Right hindlimb (tissue), 1 donor: ENCODE results near the gene FSHR.

ENCODE experiments used
- DNase-seq: peaks from one replicate; pipeline ENCODE4 v3.0.0-alpha.2; 2018

Gene FSHR

GRCh38 chr2:48948400-48949125 lies 205.8 kb downstream of the FSHR start:
- DNase-seq, result no peak

- peak; percentile 41 for DNase-seq
Measured at GRCh38 chr2:48946449-48947048, 207.8 kb downstream of the FSHR start.

GRCh38 chr2:48944956-48945355 lies 209.4 kb downstream of the FSHR start:
- DNase-seq, result no peak

GRCh38 chr2:48943436-48943835 lies 210.9 kb downstream of the FSHR start:
- no peak for DNase-seq

- DNase-seq, result no peak
Measured at GRCh38 chr2:48941908-48942307, 212.4 kb downstream of the FSHR start.

- no peak for DNase-seq
Measured at GRCh38 chr2:48941456-48941855, 212.9 kb downstream of the FSHR start.

GRCh38 chr2:48940606-48941005 lies 213.7 kb downstream of the FSHR start:
- DNase-seq, result peak; percentile 21

- no peak for DNase-seq
Measured at GRCh38 chr2:48939232-48939631, 215.1 kb downstream of the FSHR start.

- DNase-seq, result no peak
Measured at GRCh38 chr2:48938231-48938630, 216.1 kb downstream of the FSHR start.

GRCh38 chr2:48934807-48935206 lies 219.5 kb downstream of the FSHR start:
- no peak for DNase-seq

GRCh38 chr2:48933828-48934497 lies 220.4 kb downstream of the FSHR start:
- no peak for DNase-seq

GRCh38 chr2:48932667-48933066 lies 221.6 kb downstream of the FSHR start:
- DNase-seq, result no peak

GRCh38 chr2:48929571-48930301 lies 224.6 kb downstream of the FSHR start:
- DNase-seq, result no peak

- DNase-seq, result no peak
Measured at GRCh38 chr2:48927355-48927754, 227.0 kb downstream of the FSHR start.

GRCh38 chr2:48915884-48916283 lies 238.4 kb downstream of the FSHR start:
- DNase-seq, result no peak

- DNase-seq, result no peak
Measured at GRCh38 chr2:48915227-48915626, 239.1 kb downstream of the FSHR start.

GRCh38 chr2:48914477-48915089 lies 239.7 kb downstream of the FSHR start:
- no peak for DNase-seq
